Hindlimb muscle (tissue), 1 donor: Measurements from ENCODE around the gene NES. TPM values are rescaled to one million over a fixed set of nuclear protein-coding genes. Genes with fewer than 3 reads are reported as not detected.

Source experiments
- DNase-seq: peaks from one replicate; pipeline ENCODE4 v3.0.0-alpha.2; 2013
- polyA plus RNA-seq: library from polyadenylated mRNA; unstranded; fragments of 120-200 nt; gene quantifications from one replicate; pipeline ENCODE4 v1.2.1, GENCODE V29; 2013; ENCODE audit not compliant: insufficient read length

The NES gene
- polyA plus RNA-seq, 1 donor, result 1,095 TPM

- DNase-seq, result peak; percentile 85
Observed at GRCh38 chr1:156677616-156678596, 699 bp upstream of the NES start.

GRCh38 chr1:156676114-156676819, 940 bp downstream of the NES start:
- no peak for DNase-seq

GRCh38 chr1:156675210-156676113, 1.7 kb downstream of the NES start:
- DNase-seq, result no peak

- DNase-seq, result no peak
Observed at GRCh38 chr1:156673387-156674121, 3.7 kb downstream of the NES start.

GRCh38 chr1:156671804-156672203, 5.4 kb downstream of the NES start:
- DNase-seq, result no peak

GRCh38 chr1:156670791-156671190, 6.4 kb downstream of the NES start:
- no peak for DNase-seq

- DNase-seq, result no peak
Observed at GRCh38 chr1:156670359-156670758, 6.8 kb downstream of the NES start.

- DNase-seq, result no peak
Observed at GRCh38 chr1:156669794-156670193, 7.4 kb downstream of the NES start.

GRCh38 chr1:156668801-156669637, 8.2 kb downstream of the NES start:
- no peak for DNase-seq

- DNase-seq, result no peak
Observed at GRCh38 chr1:156667968-156668709, 9.1 kb downstream of the NES start.

GRCh38 chr1:156667610-156667967, 9.6 kb downstream of the NES start:
- peak; percentile 91 for DNase-seq

- no peak for DNase-seq
Observed at GRCh38 chr1:156666862-156667609, 10.2 kb downstream of the NES start.

GRCh38 chr1:156665539-156665938, 11.7 kb downstream of the NES start:
- no peak for DNase-seq

GRCh38 chr1:156664767-156665411, 12.3 kb downstream of the NES start:
- DNase-seq, result no peak

- no peak for DNase-seq
Observed at GRCh38 chr1:156664046-156664766, 13.0 kb downstream of the NES start.

- peak; percentile 78 for DNase-seq
Observed at GRCh38 chr1:156663178-156663577, 14.0 kb downstream of the NES start.

- DNase-seq, result no peak
Observed at GRCh38 chr1:156662800-156663055, 14.5 kb downstream of the NES start.

GRCh38 chr1:156662005-156662799, 15.0 kb downstream of the NES start:
- no peak for DNase-seq
